ENCODE measurements around the gene DENND11.
A peak's percentile ranks its signal among the peaks of the same experiment; 100 is the strongest.

Gene DENND11

GRCh38 chr7:141704112-141704511 is 2.1 kb upstream of the DENND11 start (continued):
- TF ChIP-seq CSRNP3 (CRISPR knock-in tag; IDR thresholded peaks at IDR 0.05) (no peak), SNAI2 (CRISPR knock-in tag; IDR thresholded peaks at IDR 0.05) (no peak), TCF4 (CRISPR knock-in tag; IDR thresholded peaks at IDR 0.05; ENCODE audit: borderline replicate concordance) (no peak), RARB (CRISPR knock-in tag; IDR thresholded peaks at IDR 0.05) (no peak), ESRRG (CRISPR knock-in tag; IDR thresholded peaks at IDR 0.05) (no peak)

- TF ChIP-seq ARNTL (CRISPR knock-in tag; IDR thresholded peaks at IDR 0.05; ENCODE audit: borderline replicate concordance, low read depth): no peak
- no peak for TF ChIP-seq PPARA (CRISPR knock-in tag; IDR thresholded peaks at IDR 0.05; ENCODE audit: borderline replicate concordance)
- no peak for TF ChIP-seq ZC3H10 (CRISPR knock-in tag; IDR thresholded peaks at IDR 0.05)
- no peak for TF ChIP-seq ZFP3 (CRISPR knock-in tag; IDR thresholded peaks at IDR 0.05)
- no peak for TF ChIP-seq BACH2 (CRISPR knock-in tag; IDR thresholded peaks at IDR 0.05; ENCODE audit: borderline replicate concordance)
- no peak for TF ChIP-seq ZNF565 (CRISPR knock-in tag; conservative IDR thresholded peaks at IDR 0.05; ENCODE audit: low read depth)
- TF ChIP-seq PATZ1 (CRISPR knock-in tag; IDR thresholded peaks at IDR 0.05; ENCODE audit: borderline replicate concordance): no peak
Measured at GRCh38 chr7:141702892-141703291, 926 bp upstream of the DENND11 start.

GRCh38 chr7:141701489-141702046 is 398 bp downstream of the DENND11 start:
- ATAC-seq: peak; percentile 77
- no peak for TF ChIP-seq ZNF565 (CRISPR knock-in tag; conservative IDR thresholded peaks at IDR 0.05; ENCODE audit: low read depth)
- TF ChIP-seq ISL1 (CRISPR knock-in tag; IDR thresholded peaks at IDR 0.05): no peak
- TF ChIP-seq ZFP3 (CRISPR knock-in tag; IDR thresholded peaks at IDR 0.05): no peak

More at GRCh38 chr7:141702892-141703291, 926 bp upstream of the DENND11 start:
- ATAC-seq: no peak

- no peak for TF ChIP-seq OSR1 (CRISPR knock-in tag; IDR thresholded peaks at IDR 0.05)
- no peak for TF ChIP-seq TSHZ2 (CRISPR knock-in tag; IDR thresholded peaks at IDR 0.05)
- TF ChIP-seq ZFP30 (CRISPR knock-in tag; IDR thresholded peaks at IDR 0.05): no peak
- TF ChIP-seq TCF4 (CRISPR knock-in tag; IDR thresholded peaks at IDR 0.05; ENCODE audit: borderline replicate concordance): no peak
- TF ChIP-seq ZNF565 (CRISPR knock-in tag; conservative IDR thresholded peaks at IDR 0.05; ENCODE audit: low read depth): no peak
- TF ChIP-seq GLIS3 (CRISPR knock-in tag; IDR thresholded peaks at IDR 0.05): no peak
- TF ChIP-seq ZNF70 (CRISPR knock-in tag; IDR thresholded peaks at IDR 0.05): no peak
- TF ChIP-seq ISL1 (CRISPR knock-in tag; IDR thresholded peaks at IDR 0.05): no peak
- no peak for TF ChIP-seq CREB5 (CRISPR knock-in tag; IDR thresholded peaks at IDR 0.05; ENCODE audit: low read depth)
- TF ChIP-seq ARNTL (CRISPR knock-in tag; IDR thresholded peaks at IDR 0.05; ENCODE audit: borderline replicate concordance, low read depth): no peak
- TF ChIP-seq CSRNP3 (CRISPR knock-in tag; IDR thresholded peaks at IDR 0.05): no peak
- no peak for TF ChIP-seq SNAI2 (CRISPR knock-in tag; IDR thresholded peaks at IDR 0.05)
- no peak for TF ChIP-seq ESRRG (CRISPR knock-in tag; IDR thresholded peaks at IDR 0.05)
- no peak for TF ChIP-seq POU6F1 (CRISPR knock-in tag; IDR thresholded peaks at IDR 0.05; ENCODE audit: borderline replicate concordance, low read depth)
- TF ChIP-seq BACH2 (CRISPR knock-in tag; IDR thresholded peaks at IDR 0.05; ENCODE audit: borderline replicate concordance): no peak
- no peak for TF ChIP-seq PATZ1 (CRISPR knock-in tag; IDR thresholded peaks at IDR 0.05; ENCODE audit: borderline replicate concordance)
- TF ChIP-seq RARB (CRISPR knock-in tag; IDR thresholded peaks at IDR 0.05): no peak
- ATAC-seq: peak; percentile 50
Measured at GRCh38 chr7:141700848-141701371, 1.1 kb downstream of the DENND11 start.
